ENCODE data around the gene CEACAM19.
"Not testable (repeated sequence)": the region's sequence is repeated elsewhere in the genome, so short reads cannot be mapped to it uniquely, and the experiment has no call there.

Gene CEACAM19, protein sequence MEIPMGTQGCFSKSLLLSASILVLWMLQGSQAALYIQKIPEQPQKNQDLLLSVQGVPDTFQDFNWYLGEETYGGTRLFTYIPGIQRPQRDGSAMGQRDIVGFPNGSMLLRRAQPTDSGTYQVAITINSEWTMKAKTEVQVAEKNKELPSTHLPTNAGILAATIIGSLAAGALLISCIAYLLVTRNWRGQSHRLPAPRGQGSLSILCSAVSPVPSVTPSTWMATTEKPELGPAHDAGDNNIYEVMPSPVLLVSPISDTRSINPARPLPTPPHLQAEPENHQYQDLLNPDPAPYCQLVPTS

DNA sequence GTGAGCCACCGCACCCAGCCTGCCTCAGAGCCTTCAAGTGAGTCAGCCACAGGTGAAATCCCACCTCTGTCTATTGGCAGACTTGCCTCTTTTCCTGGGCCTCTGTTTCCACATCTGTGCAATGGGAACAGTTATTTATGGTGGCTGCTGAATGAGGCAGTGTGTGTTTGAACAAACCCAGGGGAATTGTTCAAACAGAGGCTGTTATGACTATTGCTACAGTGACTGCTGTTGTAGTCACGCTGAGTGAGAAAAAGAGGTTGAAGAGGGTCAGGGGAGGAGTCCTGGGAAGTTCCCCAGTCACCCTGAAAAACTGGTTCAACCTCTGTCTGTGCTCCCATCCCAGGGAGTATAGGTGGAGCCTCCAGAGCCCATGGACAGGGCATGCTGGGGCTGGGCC, at the start of gene CEACAM19:
CEACAM19 (plus strand) TSS at position 83 of the 400 bp plus-strand sequence. CDS start 450 bp downstream, outside the sequence.
- in situ Hi-C loops (cut with HindIII; ENCODE audit: low sequenced_read_pairs), result no loop called here

DNA sequence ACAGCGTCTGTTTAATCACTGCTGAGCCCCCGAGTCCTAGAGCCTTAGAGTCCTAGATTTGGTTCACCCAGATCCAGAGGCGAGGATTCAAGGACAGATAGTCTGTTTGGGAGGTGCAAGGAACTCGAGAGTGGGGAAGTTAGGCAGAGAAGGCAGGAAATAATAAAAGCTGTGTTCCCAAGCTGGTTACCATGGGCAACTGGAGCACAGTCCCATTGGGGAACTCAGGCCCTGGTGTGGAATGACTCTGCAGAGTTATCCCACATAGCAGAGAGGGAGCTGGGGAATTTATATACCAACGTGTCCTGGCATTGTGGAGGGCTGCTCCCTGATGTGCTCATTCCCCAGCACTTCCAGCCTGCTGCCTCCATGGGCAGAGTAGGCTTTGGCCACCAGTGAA, 48.2 kb upstream of the CEACAM19 start:
- in situ Hi-C loops (cut with HindIII; ENCODE audit: low sequenced_read_pairs), result no loop called here

- in situ Hi-C loops (cut with HindIII; ENCODE audit: low sequenced_read_pairs), result no loop called here
Measured at GRCh38 chr19:44623626-44624025, 47.7 kb upstream of the CEACAM19 start.

- in situ Hi-C loops (cut with HindIII; ENCODE audit: low sequenced_read_pairs), result no loop called here
Measured at GRCh38 chr19:44624840-44625354, 46.4 kb upstream of the CEACAM19 start.

DNA sequence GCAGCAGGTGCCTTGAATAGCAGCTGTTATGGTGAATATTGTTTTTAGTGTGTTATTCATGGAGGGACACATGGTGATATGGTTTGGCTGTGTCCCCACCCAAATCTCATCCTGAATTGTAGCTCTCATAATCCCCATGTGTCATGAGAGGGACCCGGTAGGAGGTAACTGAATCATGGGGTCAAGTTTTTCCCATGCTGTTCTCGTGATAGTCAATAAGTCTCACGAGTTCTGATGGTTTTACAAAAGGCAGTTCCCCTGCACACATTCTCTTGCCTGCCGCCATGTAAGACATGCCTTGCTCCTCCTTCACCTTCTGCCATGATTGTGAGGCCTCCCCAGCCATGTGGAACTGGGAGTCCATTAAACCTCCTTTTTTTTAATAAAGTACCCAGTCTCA, 45.6 kb upstream of the CEACAM19 start:
- in situ Hi-C loops (cut with HindIII; ENCODE audit: low sequenced_read_pairs), result not testable (repeated sequence)

DNA sequence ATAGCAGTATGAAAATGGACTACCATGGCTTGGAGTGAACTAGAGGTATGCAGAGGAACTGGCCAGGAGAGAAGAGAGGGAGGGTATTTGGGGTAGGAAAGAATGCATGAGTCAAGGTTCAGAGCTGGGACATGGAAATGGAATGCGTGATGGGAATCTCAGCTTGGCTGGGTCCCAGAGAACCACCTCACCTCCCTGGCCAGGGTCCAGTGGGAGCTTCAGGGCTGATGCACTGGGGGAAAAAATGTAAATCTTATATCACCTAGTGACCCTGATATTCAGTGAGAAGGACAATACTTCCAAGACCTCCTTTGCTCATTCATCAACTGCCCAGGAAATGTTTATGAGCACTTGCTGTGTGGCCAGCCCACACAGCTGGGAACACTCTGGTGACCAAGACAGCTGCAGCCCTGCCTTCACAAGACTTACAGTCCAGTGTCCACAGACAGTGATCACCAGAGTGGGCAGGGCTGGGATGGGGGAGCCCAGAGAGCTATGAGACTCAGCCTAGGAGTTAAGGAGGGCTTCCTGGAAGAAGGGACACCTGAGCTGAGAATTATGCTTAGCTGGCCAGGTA, 45.1 kb upstream of the CEACAM19 start:
- in situ Hi-C loops (cut with HindIII; ENCODE audit: low sequenced_read_pairs), result no loop called here

DNA sequence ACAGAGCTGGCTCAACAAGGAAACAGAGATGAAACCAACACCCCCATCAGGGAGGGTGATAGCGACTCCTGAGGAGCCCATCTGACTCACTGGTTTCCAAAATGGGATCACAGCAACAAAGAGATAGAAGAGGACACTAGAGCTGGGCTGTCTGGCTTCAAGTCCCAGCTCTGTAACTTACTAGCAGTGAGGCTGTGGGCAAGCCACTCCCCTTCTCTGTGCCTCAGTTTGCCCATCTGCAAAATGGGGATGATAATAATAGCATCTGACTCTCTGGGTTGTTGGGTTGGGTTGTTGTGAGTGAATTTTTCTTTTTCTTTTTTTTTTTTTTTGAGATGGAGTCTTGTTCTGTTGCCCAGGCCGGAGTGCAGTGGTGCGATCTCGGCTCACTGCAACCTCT, 43.7 kb upstream of the CEACAM19 start:
- in situ Hi-C loops (cut with HindIII; ENCODE audit: low sequenced_read_pairs), result no loop called here

GRCh38 chr19:44628793-44629192, 42.5 kb upstream of the CEACAM19 start:
- in situ Hi-C loops (cut with HindIII; ENCODE audit: low sequenced_read_pairs), result no loop called here

DNA sequence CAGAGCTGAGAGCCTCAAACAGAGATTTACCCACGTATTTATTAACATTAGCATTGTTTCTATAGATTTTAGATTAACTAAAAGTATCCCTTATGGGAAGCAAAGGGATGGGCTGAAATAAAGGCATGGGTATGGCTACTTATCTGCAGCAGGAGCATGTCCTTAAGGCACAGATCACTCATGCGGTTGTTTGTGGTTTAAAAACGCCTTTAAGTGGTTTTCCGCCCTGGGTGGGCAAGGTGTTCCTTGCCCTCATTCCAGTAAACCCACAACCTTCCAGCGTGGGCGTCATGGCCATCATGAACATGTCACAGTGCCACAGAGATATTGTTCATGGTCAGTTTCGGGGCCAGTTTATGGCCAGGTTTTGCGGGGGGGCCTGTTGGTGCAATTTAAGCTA, 39.7 kb upstream of the CEACAM19 start:
- in situ Hi-C loops (cut with HindIII; ENCODE audit: low sequenced_read_pairs), result not testable (repeated sequence)

DNA sequence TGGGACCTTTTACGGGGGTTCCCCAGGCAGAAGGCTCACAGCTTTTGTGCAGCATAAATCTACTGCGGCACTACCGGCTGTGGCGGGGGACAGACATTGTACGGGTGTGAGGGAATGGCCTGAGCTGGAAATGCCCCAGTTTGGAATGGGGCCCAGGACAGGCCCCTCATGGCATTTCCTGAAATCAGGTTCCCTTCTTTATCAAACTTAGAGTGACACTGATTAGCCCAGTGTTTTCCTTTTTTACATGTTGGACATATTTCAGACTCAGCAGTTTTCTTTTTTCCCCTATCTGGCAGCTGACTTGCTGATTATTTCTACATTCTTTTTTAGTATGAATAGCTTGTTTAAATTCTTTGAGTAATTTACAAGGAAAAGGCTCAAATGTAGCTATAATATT, 37.2 kb upstream of the CEACAM19 start:
- in situ Hi-C loops (cut with HindIII; ENCODE audit: low sequenced_read_pairs), result not testable (repeated sequence)

DNA sequence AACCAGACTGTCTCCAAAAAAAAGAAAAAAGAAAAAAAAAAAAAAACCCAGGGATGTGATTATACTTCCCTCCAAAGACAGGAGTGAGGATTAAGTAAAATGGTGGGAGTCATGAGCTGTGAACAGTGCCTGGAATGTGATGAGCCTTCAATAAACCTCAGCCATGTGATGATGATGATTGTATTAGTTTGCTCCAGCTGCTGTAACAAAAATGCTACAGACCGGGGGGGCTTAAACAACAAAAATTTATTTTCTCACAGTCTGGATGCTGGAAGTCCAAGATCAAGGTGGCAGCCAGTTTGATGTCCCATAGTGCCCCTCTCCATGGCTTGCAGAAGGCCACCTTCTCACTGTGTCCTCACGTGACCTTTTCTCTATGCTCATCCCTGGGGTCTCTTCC, 36.5 kb upstream of the CEACAM19 start:
- in situ Hi-C loops (cut with HindIII; ENCODE audit: low sequenced_read_pairs), result no loop called here

DNA sequence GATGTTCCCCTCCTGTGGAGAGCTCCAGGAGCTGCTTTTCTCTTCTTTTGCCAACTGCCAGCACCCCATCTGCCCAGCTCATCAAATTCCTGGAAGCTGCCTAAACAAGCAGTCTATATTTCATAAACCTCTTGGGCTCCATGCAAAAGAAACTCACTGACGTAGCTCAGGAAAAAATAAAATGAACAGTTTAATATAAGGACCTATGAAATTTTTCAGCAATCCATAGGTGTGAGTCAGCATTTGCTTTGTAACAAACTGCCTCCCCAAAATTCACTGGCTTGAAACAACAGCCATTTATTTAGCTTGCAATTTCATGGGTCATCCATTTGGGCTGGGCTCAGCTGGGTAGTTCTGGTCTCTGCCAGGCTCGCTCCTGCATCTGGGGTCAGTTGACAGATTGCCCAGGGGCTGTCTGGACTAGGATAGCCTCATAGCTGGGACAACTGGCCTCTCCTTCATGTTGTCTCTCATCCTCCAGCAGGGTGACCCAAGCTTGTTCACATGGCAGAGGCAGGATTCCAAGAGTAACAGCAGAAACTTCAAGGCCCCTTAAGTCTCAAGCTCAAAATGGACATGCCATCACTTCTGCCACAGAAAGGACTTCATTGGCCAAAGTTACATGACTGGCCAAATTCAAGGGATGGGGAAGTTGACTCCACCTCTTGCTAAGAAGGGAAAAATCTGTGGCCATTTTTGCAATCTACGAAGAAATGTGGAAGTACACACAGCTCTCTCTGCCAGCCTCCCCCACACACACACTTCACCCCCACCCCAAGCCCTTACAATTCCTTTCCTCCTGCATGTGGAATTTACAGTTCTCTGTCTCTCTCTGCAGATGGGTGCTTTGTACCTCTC, 35.5 kb upstream of the CEACAM19 start:
- in situ Hi-C loops (cut with HindIII; ENCODE audit: low sequenced_read_pairs), result no loop called here

DNA sequence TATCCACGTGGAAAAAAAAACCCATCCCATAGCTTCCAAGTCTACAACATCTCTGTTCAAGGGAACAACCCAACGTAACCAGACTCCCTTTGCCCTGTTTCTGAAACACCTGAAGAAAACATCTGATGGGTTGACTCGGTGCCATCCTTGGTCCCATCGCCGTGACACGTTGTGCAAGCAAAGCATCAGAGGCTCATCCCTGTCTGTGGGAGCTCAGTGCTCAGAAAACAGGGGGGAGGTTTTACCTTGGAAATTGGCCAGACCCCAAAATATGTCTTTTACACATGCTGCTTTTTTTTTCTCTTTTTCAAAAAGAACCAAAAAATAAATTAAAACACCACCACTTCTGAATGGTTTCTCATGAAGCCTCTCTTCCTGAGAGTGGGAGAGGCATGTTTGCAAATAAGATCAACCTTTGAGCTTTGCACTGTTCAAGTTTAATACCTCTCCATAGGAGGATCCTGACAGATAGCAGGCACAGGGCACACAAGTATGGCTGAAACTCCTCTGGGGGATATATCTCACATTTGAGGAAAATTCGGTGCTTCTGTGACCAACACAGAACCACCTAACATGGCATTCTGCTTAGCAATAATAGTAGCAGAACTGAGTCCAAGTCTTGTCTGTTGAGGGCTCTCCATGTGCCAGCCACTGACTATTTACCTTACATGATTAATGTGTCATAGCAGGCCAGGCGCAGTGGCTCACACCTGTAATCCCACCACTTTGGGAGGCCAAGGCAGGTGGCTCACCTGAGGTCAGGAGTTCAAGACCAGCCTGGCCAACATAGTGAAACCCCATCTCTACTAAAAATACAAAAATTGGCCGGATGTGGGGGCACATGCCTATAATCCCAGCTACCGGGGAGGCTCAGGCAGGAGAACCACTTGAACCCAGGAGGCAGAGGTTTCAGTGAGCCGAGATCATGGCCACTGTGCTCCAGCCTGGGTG, 34.6 kb upstream of the CEACAM19 start:
- in situ Hi-C loops (cut with HindIII; ENCODE audit: low sequenced_read_pairs), result no loop called here

- in situ Hi-C loops (cut with HindIII; ENCODE audit: low sequenced_read_pairs), result no loop called here
Measured at GRCh38 chr19:44637390-44637764, 33.9 kb upstream of the CEACAM19 start.

- in situ Hi-C loops (cut with HindIII; ENCODE audit: low sequenced_read_pairs), result no loop called here
Measured at GRCh38 chr19:44640518-44640917, 30.8 kb upstream of the CEACAM19 start.

GRCh38 chr19:44641501-44642265, 29.6 kb upstream of the CEACAM19 start:
- in situ Hi-C loops (cut with HindIII; ENCODE audit: low sequenced_read_pairs), result no loop called here

DNA sequence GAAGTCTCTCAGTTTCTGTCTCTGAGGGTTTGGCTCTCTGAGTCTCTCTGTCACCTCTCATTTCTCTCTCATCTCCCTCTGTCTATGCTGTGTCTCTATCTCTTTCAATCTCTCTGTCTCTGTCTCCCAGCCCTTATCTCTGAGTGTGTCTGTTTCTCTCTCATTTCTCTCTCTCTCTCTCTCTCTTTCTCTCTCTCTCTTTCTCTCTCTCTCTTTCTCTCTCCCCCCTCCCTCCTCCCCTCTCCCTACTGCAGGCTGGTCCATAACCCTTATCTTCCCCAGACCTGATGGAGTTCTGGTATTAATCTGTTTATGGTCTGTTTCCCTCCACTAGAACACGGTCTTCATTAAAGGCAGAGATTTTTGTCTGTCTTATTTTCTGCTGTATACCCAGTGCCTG, 28.9 kb upstream of the CEACAM19 start:
- in situ Hi-C loops (cut with HindIII; ENCODE audit: low sequenced_read_pairs), result no loop called here

DNA sequence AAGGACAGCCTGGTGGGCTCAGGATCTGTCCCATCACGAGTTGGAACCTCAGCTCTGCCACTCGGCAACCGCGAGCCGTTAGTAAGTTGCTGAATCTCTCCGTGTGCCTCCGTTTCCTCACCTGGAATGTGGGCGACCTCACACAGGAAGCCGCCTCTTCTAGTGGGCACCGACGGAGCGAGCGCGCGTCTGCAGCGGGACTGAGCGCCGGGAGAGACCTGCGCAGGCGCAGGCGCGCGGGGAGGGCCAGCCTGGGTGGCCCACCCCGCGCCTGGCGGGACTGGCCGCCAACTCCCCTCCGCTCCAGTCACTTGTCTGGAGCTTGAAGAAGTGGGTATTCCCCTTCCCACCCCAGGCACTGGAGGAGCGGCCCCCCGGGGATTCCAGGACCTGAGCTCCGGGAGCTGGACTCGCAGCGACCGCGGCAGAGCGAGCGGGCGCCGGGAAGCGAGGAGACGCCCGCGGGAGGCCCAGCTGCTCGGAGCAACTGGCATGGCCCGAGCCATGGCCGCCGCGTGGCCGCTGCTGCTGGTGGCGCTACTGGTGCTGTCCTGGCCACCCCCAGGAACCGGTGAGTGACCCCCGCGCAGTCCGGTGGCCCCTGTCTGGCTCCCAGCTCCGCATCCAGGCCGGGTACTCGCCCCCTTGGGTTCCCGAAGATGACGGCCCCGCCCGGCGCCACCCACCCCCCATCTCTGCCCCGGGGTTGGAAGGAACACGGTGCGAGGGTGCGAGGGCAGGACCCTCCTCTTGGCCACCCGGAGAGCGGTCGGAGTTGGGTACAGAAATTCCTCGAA, 27.5 kb upstream of the CEACAM19 start, which contains the start of gene PVR:
PVR (plus strand) TSS at position 306 of the 797 bp plus-strand sequence; CDS start at position 493, 187 bp downstream.
- in situ Hi-C loops (cut with HindIII; ENCODE audit: low sequenced_read_pairs), result no loop called here
